IPS DF 6.9 (cell line): Measurements from ENCODE around the gene CATSPER2.
"Not testable (repeated sequence)": the region's sequence is repeated elsewhere in the genome, so short reads cannot be mapped to it uniquely, and the experiment has no call there.

ENCODE experiments used
- DNase-seq: peaks from one replicate; pipeline ENCODE4 v3.0.0-alpha.2; 2013; ENCODE audit warnings: low read depth, low spot score
- H3K27ac ChIP-seq: one replicate; pipeline ENCODE4 v1.5.1; 2013; ENCODE audit warnings: low read length, control low read depth
- H3K27me3 ChIP-seq: 2 replicates; pipeline ENCODE4 v1.6.1; 2013; ENCODE audit warnings: mild to moderate bottlenecking, low read length; ENCODE audit not compliant: control insufficient read depth, insufficient read depth
- H3K36me3 ChIP-seq: 2 replicates; pipeline ENCODE4 v1.6.1; 2013; ENCODE audit warnings: low read length; ENCODE audit not compliant: control insufficient read depth, insufficient read depth
- H3K4me1 ChIP-seq: 2 replicates; pipeline ENCODE4 v1.6.1; 2013; ENCODE audit warnings: low read length; ENCODE audit not compliant: control insufficient read depth, insufficient read depth
- H3K4me3 ChIP-seq: 2 replicates; pipeline ENCODE4 v1.5.1; 2013; ENCODE audit warnings: mild to moderate bottlenecking, low read length
- H3K9me3 ChIP-seq: 2 replicates; pipeline ENCODE4 v1.6.1; 2013; ENCODE audit warnings: low read length, inconsistent platforms; ENCODE audit not compliant: control insufficient read depth, insufficient read depth
- WGBS: extraction: QIAGEN DNeasy Blood & Tissue Kit; methylation state at CpG from one replicate; pipeline ENCODE4 v1.1.7; 2013; ENCODE audit warnings: mixed read lengths, missing lambda C conversion rate; ENCODE audit not compliant: insufficient read length, insufficient coverage; 5-methylcytosine and 5-hydroxymethylcytosine counted together

CATSPER2 gene

GRCh38 chr15:43638464-43639204 is 10.0 kb downstream of the CATSPER2 start:
- H3K9me3 ChIP-seq, H3K27me3 ChIP-seq, H3K4me3 ChIP-seq, DNase-seq, H3K27ac ChIP-seq, H3K36me3 ChIP-seq, H3K4me1 ChIP-seq: not testable (repeated sequence)
- WGBS = no CpG with 5 or more reads among the region's 8 CpGs

- H3K4me1 ChIP-seq = not testable (repeated sequence)
These were observed 21.7 kb downstream of the CATSPER2 start for GRCh38 chr15:43626937-43627336.

GRCh38 chr15:43625106-43625505 is 23.5 kb downstream of the CATSPER2 start:
- Histone ChIP-seq H3K4me3 (no peak overlapping the region), H3K27me3 (no peaks in the 10 kb centered on the region), H3K36me3 (no peaks in the 10 kb centered on the region), H3K27ac (no peak overlapping the region), H3K9me3 (no peaks in the 10 kb centered on the region), H3K4me1 (no peaks in the 10 kb centered on the region)
- no CpG with 5 or more reads among the region's 5 CpGs for WGBS
- DNase-seq = no peak

More at GRCh38 chr15:43626937-43627336, 21.7 kb downstream of the CATSPER2 start:
- not testable (repeated sequence) for H3K4me3 ChIP-seq, H3K9me3 ChIP-seq, H3K27me3 ChIP-seq, H3K36me3 ChIP-seq, DNase-seq, H3K27ac ChIP-seq

- DNase-seq, H3K27me3 ChIP-seq, H3K36me3 ChIP-seq, H3K4me3 ChIP-seq, H3K9me3 ChIP-seq, H3K27ac ChIP-seq, H3K4me1 ChIP-seq: not testable (repeated sequence)
- no CpG with 5 or more reads among the region's 7 CpGs for WGBS
These were observed 26.4 kb downstream of the CATSPER2 start for GRCh38 chr15:43622068-43622799.

- not testable (repeated sequence) for H3K27me3 ChIP-seq, H3K4me1 ChIP-seq, H3K4me3 ChIP-seq, DNase-seq, H3K36me3 ChIP-seq, H3K9me3 ChIP-seq, H3K27ac ChIP-seq
- WGBS = no CpG with 5 or more reads among the region's 2 CpGs
These were observed 29.9 kb downstream of the CATSPER2 start, which contains the start of gene STRC for GRCh38 chr15:43618700-43619099. Gene STRC, minus strand, starts transcription at chr15:43618800. Its CDS starts 78 bp downstream, at chr15:43618722.

- H3K4me1 ChIP-seq, H3K9me3 ChIP-seq, DNase-seq, H3K27ac ChIP-seq, H3K4me3 ChIP-seq, H3K27me3 ChIP-seq, H3K36me3 ChIP-seq: not testable (repeated sequence)
- no CpG with 5 or more reads among the region's 8 CpGs for WGBS
These were observed 30.9 kb downstream of the CATSPER2 start for GRCh38 chr15:43617750-43618149.

- H3K36me3 ChIP-seq, H3K27me3 ChIP-seq, DNase-seq, H3K27ac ChIP-seq, H3K4me3 ChIP-seq, H3K4me1 ChIP-seq, H3K9me3 ChIP-seq: not testable (repeated sequence)
- WGBS = no CpG with 5 or more reads among the region's 6 CpGs
These were observed 46.4 kb downstream of the CATSPER2 start for GRCh38 chr15:43602233-43602632.

- no CpG with 5 or more reads among the region's 2 CpGs for WGBS
- H3K4me1 ChIP-seq, H3K27ac ChIP-seq, H3K9me3 ChIP-seq, H3K36me3 ChIP-seq, H3K4me3 ChIP-seq, H3K27me3 ChIP-seq, DNase-seq: not testable (repeated sequence)
These were observed 48.4 kb downstream of the CATSPER2 start for GRCh38 chr15:43600200-43600599.

GRCh38 chr15:43599131-43599530 is 49.5 kb downstream of the CATSPER2 start:
- H3K27ac ChIP-seq, H3K4me1 ChIP-seq, H3K27me3 ChIP-seq, H3K4me3 ChIP-seq, H3K9me3 ChIP-seq, DNase-seq, H3K36me3 ChIP-seq: not testable (repeated sequence)
- WGBS = no CpG with 5 or more reads among the region's 6 CpGs

GRCh38 chr15:43593328-43594190 is 55.1 kb downstream of the CATSPER2 start, which contains the start of gene CKMT1B:
Gene CKMT1B, plus strand, starts transcription at chr15:43594027. Its CDS starts 192 bp downstream, at chr15:43594219.
- not testable (repeated sequence) for DNase-seq, H3K9me3 ChIP-seq, H3K4me1 ChIP-seq, H3K27ac ChIP-seq, H3K27me3 ChIP-seq, H3K36me3 ChIP-seq, H3K4me3 ChIP-seq
- no CpG with 5 or more reads among the region's 43 CpGs for WGBS
